CD4-positive, alpha-beta T cell treated with Interferon alpha-2 for 1 hour (primary cell): ENCODE data around the gene PITX3.

Experiments used
- DNase-seq, 2 donors: peaks; one replicate each; pipeline ENCODE4 v3.0.0-alpha.2; 2020 to 2022

PITX3 gene

GRCh38 chr10:102241444-102242117 is at the start of gene PITX3:
TSS of gene PITX3 (minus strand) at chr10:102241512. CDS start at chr10:102232080, 9,432 bp downstream.
- DNase-seq: peak; percentile 92 to 94

- DNase-seq: no peak
Observed at GRCh38 chr10:102289840-102290239, 48.5 kb upstream of the PITX3 start.

- DNase-seq: no peak
Observed at GRCh38 chr10:102289356-102289755, 48.0 kb upstream of the PITX3 start.

GRCh38 chr10:102287991-102288390 is 46.7 kb upstream of the PITX3 start:
- no peak for DNase-seq

- no peak for DNase-seq
Observed at GRCh38 chr10:102287538-102287937, 46.2 kb upstream of the PITX3 start.

- no peak for DNase-seq
Observed at GRCh38 chr10:102286216-102286615, 44.9 kb upstream of the PITX3 start.

- no peak for DNase-seq
Observed at GRCh38 chr10:102285133-102285532, 43.8 kb upstream of the PITX3 start.

GRCh38 chr10:102284531-102284930 is 43.2 kb upstream of the PITX3 start:
- DNase-seq: no peak

- DNase-seq: peak in 1 of 2 donors; percentile 5
Observed at GRCh38 chr10:102283890-102284289, 42.6 kb upstream of the PITX3 start.

GRCh38 chr10:102283488-102283887 is 42.2 kb upstream of the PITX3 start:
- DNase-seq: no peak

GRCh38 chr10:102281102-102281487 is 39.8 kb upstream of the PITX3 start:
- DNase-seq: no peak

GRCh38 chr10:102280397-102281101 is 39.2 kb upstream of the PITX3 start:
- no peak for DNase-seq

- DNase-seq: no peak
Observed at GRCh38 chr10:102279104-102279503, 37.8 kb upstream of the PITX3 start.

- no peak for DNase-seq
Observed at GRCh38 chr10:102275343-102275742, 34.0 kb upstream of the PITX3 start.

GRCh38 chr10:102274062-102274461 is 32.8 kb upstream of the PITX3 start:
- no peak for DNase-seq

GRCh38 chr10:102269017-102269416 is 27.7 kb upstream of the PITX3 start:
- no peak for DNase-seq

- DNase-seq: no peak
Observed at GRCh38 chr10:102268375-102268888, 27.1 kb upstream of the PITX3 start.

- no peak for DNase-seq
Observed at GRCh38 chr10:102267748-102268147, 26.4 kb upstream of the PITX3 start.

- no peak for DNase-seq
Observed at GRCh38 chr10:102266670-102267069, 25.4 kb upstream of the PITX3 start.

GRCh38 chr10:102264371-102264770 is 23.1 kb upstream of the PITX3 start:
- DNase-seq: no peak

- DNase-seq: no peak
Observed at GRCh38 chr10:102262744-102263370, 21.5 kb upstream of the PITX3 start.

- DNase-seq: no peak
Observed at GRCh38 chr10:102261842-102262241, 20.5 kb upstream of the PITX3 start.

- no peak for DNase-seq
Observed at GRCh38 chr10:102261196-102261595, 19.9 kb upstream of the PITX3 start.

GRCh38 chr10:102255404-102255803 is 14.1 kb upstream of the PITX3 start:
- DNase-seq: no peak
